Body of pancreas (tissue), 4 donors: ENCODE results near the gene ALPL. TPM values are rescaled to one million over a fixed set of nuclear protein-coding genes. Genes with fewer than 3 reads are reported as not detected.

Experiments
- ATAC-seq: fragments of 150-250 bp; one replicate; pipeline ENCODE4 v1.9.1; 2016
- DNase-seq, 4 donors: peaks; one replicate each; pipeline ENCODE4 v3.0.0-alpha.2; 2019
- H3K27ac ChIP-seq, 4 donors: fragments of 200-600 bp; sonication (generic); 1 replicate in 3 of 4; 2 replicates in 1 of 4; pipeline versions ENCODE4 v1.5.1 to v1.6.1; 2016 to 2019; ENCODE audit warnings: mild to moderate bottlenecking in 1 of 4, mixed read lengths in 1 of 4, moderate library complexity in 1 of 4
- H3K27me3 ChIP-seq, 2 donors: fragments of 200-600 bp; sonication (generic); one replicate each; pipeline ENCODE4 v1.6.0; 2016; ENCODE audit warnings: mild to moderate bottlenecking in 1 of 2
- H3K36me3 ChIP-seq, 2 donors: fragments of 200-600 bp; sonication (generic); replicated peaks in 1 of 2; 2 replicates each; pipeline ENCODE4 v1.5.1; 2016; ENCODE audit warnings: low read depth in 2 of 2; ENCODE audit not compliant: insufficient read depth in 1 of 2
- H3K4me1 ChIP-seq: fragments of 200-600 bp; sonication (generic); one replicate; pipeline ENCODE4 v1.6.0; 2016
- H3K4me3 ChIP-seq, 2 donors: fragments of 200-600 bp; sonication (generic); 1 replicate in 1 of 2; 2 replicates in 1 of 2; pipeline ENCODE4 v1.5.1; 2016 to 2019
- H3K9me3 ChIP-seq, 3 donors: fragments of 200-600 bp; sonication (generic); 1 replicate in 2 of 3; 2 replicates in 1 of 3; pipeline ENCODE4 v1.5.1; 2016
- POLR2A ChIP-seq, 3 donors: fragments of 450-650 bp; IDR thresholded peaks; one replicate each; pipeline ENCODE4 v1.6.1; 2016; ENCODE audit warnings: antibody characterized with exemption in 3 of 3, mild to moderate bottlenecking in 2 of 3
- WGBS, 2 donors: methylation state at CpG; one replicate each; pipeline ENCODE4 v1.1.5; 2017; 5-methylcytosine and 5-hydroxymethylcytosine counted together
- intact Hi-C: fragments of 100-400 bp; cut with DNase I; formaldehyde crosslinking; loops from one replicate; pipeline ENCODE4 v1.15.1; 2023
- total RNA-seq, 2 donors: library from RNA; depleted of rRNA; stranded (reverse); fragments of >200 nt; gene quantifications; one replicate each; pipeline ENCODE4 v1.1.0, GENCODE V29; 2016
- TF ChIP-seq, protein P1 (sequence below), 7 experiments: fragments of 450-650 bp in 4 of 7; fragments of 200-600 bp in 3 of 7; sonication (generic) in 3 of 7; IDR thresholded peaks; one replicate each; pipeline ENCODE4 v1.5.1; 2016 to 2019; ENCODE audit warnings: antibody characterized with exemption in 7 of 7

ALPL gene
- total RNA-seq, 2 donors from 2014 or later = 3.4 to 10.9 TPM

- no peaks in the 10 kb centered on the region for H3K27me3 ChIP-seq
- no peaks in the 10 kb centered on the region for H3K36me3 ChIP-seq
- no peak for ATAC-seq
- H3K9me3 ChIP-seq = no peaks in the 10 kb centered on the region
- peak; percentile 36 to 59 (median 57) for DNase-seq
- peaks cover 16% of the 10 kb centered on the region for H3K4me1 ChIP-seq
- H3K4me3 ChIP-seq = no peak overlapping the region
- intact Hi-C loops = no loop called here
- 46 to 54% methylated on average over 10 to 11 of the region's 11 CpGs for WGBS, 2 donors
- TF ChIP-seq POLR2A (IDR thresholded peaks at IDR 0.05) = no peak
- TF ChIP-seq, protein P1, sequence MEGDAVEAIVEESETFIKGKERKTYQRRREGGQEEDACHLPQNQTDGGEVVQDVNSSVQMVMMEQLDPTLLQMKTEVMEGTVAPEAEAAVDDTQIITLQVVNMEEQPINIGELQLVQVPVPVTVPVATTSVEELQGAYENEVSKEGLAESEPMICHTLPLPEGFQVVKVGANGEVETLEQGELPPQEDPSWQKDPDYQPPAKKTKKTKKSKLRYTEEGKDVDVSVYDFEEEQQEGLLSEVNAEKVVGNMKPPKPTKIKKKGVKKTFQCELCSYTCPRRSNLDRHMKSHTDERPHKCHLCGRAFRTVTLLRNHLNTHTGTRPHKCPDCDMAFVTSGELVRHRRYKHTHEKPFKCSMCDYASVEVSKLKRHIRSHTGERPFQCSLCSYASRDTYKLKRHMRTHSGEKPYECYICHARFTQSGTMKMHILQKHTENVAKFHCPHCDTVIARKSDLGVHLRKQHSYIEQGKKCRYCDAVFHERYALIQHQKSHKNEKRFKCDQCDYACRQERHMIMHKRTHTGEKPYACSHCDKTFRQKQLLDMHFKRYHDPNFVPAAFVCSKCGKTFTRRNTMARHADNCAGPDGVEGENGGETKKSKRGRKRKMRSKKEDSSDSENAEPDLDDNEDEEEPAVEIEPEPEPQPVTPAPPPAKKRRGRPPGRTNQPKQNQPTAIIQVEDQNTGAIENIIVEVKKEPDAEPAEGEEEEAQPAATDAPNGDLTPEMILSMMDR (IDR thresholded peaks at IDR 0.05) = peak in 6 of 7 experiments; percentile 26 to 59 (median 54)
- no peak overlapping the region for H3K27ac ChIP-seq
These were observed 25.6 kb downstream of the ALPL start for GRCh38 chr1:21534674-21535378.

GRCh38 chr1:21536218-21536617 lies 27.0 kb downstream of the ALPL start:
- Histone ChIP-seq H3K27ac (no peak overlapping the region), H3K9me3 (no peaks in the 10 kb centered on the region), H3K27me3 (no peaks in the 10 kb centered on the region), H3K4me1 (peaks cover 16% of the 10 kb centered on the region), H3K36me3 (no peaks in the 10 kb centered on the region), H3K4me3 (no peak overlapping the region)
- no peak for ATAC-seq
- whole genome bisulfite sequencing, 2 donors = 52 to 89% methylated on average over 2 of the region's 2 CpGs
- TF ChIP-seq, protein P1 (IDR thresholded peaks at IDR 0.05) = no peak
- TF ChIP-seq POLR2A (IDR thresholded peaks at IDR 0.05) = no peak
- DNase-seq = peak in 1 of 4 donors; percentile 13
- intact Hi-C loops = no loop called here

DNA sequence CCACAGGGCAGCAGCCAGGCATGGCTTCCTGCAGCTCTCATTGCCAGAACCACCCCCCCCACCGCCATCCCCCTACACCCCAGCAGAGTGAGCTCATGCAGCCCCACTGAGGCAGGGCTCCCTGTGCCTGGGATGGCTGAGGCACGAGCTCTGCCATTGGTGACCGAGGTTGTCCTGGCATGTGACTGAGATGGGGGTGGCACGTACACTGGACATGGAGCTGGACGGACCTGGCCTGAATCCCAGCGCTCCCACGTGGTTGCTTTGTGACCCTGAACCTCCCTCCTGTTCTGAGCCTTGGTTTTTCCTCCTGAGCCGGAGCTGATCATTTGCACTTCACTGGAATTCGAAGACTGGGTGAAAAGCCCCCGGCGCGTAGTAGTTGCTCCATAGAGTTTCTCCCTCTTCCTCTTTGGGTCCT lies 28.3 kb downstream of the ALPL start:
- ATAC-seq (peak; percentile 76), DNase-seq (peak; percentile 71 to 82 (median 78))
- WGBS, 2 donors = 6 to 16% methylated on average over 6 to 10 of the region's 12 CpGs

DNA sequence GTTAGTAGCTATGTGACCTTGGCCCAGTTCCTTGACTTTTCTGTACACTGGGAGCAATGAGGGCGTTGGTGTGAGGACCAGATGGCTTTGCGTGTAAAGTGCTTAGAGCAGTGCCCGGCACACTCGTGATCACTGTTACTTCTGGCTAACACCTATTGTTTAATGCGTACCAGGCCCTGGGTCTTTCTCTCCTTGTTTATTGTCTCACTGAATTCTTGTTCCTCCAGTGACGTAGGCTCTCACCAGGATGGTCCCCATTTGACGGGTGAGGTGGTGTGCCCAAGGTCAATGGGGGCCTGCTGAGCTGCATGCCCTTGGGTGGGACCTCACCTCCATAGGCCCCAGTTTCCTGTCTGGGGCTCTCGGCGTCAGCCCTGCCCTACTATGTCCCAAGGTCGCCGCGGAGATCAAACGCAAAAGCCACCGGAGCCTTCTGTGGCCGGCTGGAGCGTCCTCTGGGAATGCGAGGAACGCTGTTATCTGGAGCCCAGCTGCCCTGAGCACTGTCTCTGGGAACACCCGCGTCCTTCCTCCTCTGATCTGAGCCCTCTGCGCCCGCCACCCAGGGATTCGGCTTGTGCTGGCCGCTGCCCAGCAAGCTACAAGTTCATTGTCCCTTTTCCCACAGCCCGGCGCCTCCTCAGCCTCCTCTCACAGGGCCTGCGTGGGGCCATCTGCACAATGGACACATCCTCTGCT lies 28.9 kb downstream of the ALPL start:
- intact Hi-C loops = no loop called here
- Histone ChIP-seq H3K4me1 (peaks cover 16% of the 10 kb centered on the region), H3K27me3 (no peaks in the 10 kb centered on the region), H3K27ac (peak overlapping the region in 2 of 4 donors; percentile 54 to 61), H3K9me3 (no peaks in the 10 kb centered on the region), H3K36me3 (no peaks in the 10 kb centered on the region), H3K4me3 (no peak overlapping the region)
- ATAC-seq (peak; percentile 62), DNase-seq (peak; percentile 38 to 49 (median 41))
- WGBS, 2 donors = 14% methylated on average over 8 to 27 of the region's 27 CpGs
- TF ChIP-seq, protein P1 (IDR thresholded peaks at IDR 0.05) = no peak
- no peak for TF ChIP-seq POLR2A (IDR thresholded peaks at IDR 0.05)

More for the DNA sequence above, 28.3 kb downstream of the ALPL start:
- intact Hi-C loops = no loop called here
- Histone ChIP-seq H3K27ac (peak overlapping the region in 2 of 4 donors; percentile 54 to 61), H3K36me3 (no peaks in the 10 kb centered on the region), H3K9me3 (no peaks in the 10 kb centered on the region), H3K4me3 (no peak overlapping the region), H3K4me1 (peaks cover 16% of the 10 kb centered on the region), H3K27me3 (no peaks in the 10 kb centered on the region)
- TF ChIP-seq, protein P1 (IDR thresholded peaks at IDR 0.05) = no peak
- TF ChIP-seq POLR2A (IDR thresholded peaks at IDR 0.05) = no peak
